WTC11 (cell line): Measurements from ENCODE around the gene PRF1. TPM values are rescaled to one million over a fixed set of nuclear protein-coding genes. Genes with fewer than 3 reads are reported as not detected.

ENCODE experiments used
- ATAC-seq: fragments of 200-7000 bp; cut with Tn5 transposase; 2 replicates; pipeline ENCODE4 v1.10.0; 2021; ENCODE audit warnings: mild to moderate bottlenecking, moderate library complexity
- CTCF ChIA-PET: fragments of 300-600 bp; sonication (Branson Sonifier 250); formaldehyde crosslinking; loops from one replicate; lab custom pipeline; 2021; ENCODE audit warnings: antibody characterized with exemption; lab: Charles Lee
- POLR2A ChIA-PET: fragments of 350-600 bp; sonication (Branson Sonifier 250); formaldehyde crosslinking; loops from one replicate; lab custom pipeline; 2021; ENCODE audit warnings: antibody characterized with exemption; lab: Charles Lee
- DNase-seq: peaks from one replicate; pipeline ENCODE4 v3.0.0; 2021; ENCODE audit warnings: low spot score
- H3K27ac Mint-ChIP-seq: 2 replicates; pipeline ENCODE4 v1.8.0; 2021; ENCODE audit warnings: mixed read lengths
- H3K27me3 Mint-ChIP-seq: 2 replicates; pipeline ENCODE4 v1.8.0; 2021; ENCODE audit warnings: low read depth, mild to moderate bottlenecking, moderate library complexity, mixed read lengths
- H3K36me3 Mint-ChIP-seq: 2 replicates; pipeline ENCODE4 v1.8.0; 2021; ENCODE audit warnings: mixed read lengths
- H3K4me1 Mint-ChIP-seq: 2 replicates; pipeline ENCODE4 v1.8.0; 2022; ENCODE audit warnings: mixed read lengths
- H3K4me3 Mint-ChIP-seq: 2 replicates; pipeline ENCODE4 v1.8.0; 2021; ENCODE audit warnings: mild to moderate bottlenecking, moderate library complexity, mixed read lengths
- H3K9me3 Mint-ChIP-seq: 2 replicates; pipeline ENCODE4 v1.8.0; 2021; ENCODE audit warnings: mixed read lengths
- ATF6 ChIP-seq: sonication (generic); formaldehyde crosslinking; IDR thresholded peaks from 2 replicates; pipeline ENCODE4 v1.8.1; 2023; ENCODE audit warnings: mild to moderate bottlenecking, missing genetic modification reagents
- CDX4 ChIP-seq: fragments of 250-450 bp; sonication (Bioruptor Pico); IDR thresholded peaks from 2 replicates; pipeline ENCODE4 v1.9.0; 2021; ENCODE audit warnings: moderate library complexity, mild to moderate bottlenecking, inconsistent platforms, borderline replicate concordance
- CREM ChIP-seq: sonication (generic); formaldehyde crosslinking; IDR thresholded peaks from 2 replicates; pipeline ENCODE4 v1.8.1; 2022; ENCODE audit warnings: mild to moderate bottlenecking, missing genetic modification reagents, moderate library complexity
- E2F5 ChIP-seq: sonication (generic); formaldehyde crosslinking; IDR thresholded peaks from 2 replicates; pipeline ENCODE4 v1.8.1; 2022; ENCODE audit warnings: mild to moderate bottlenecking, moderate library complexity, missing genetic modification reagents
- ESRRA ChIP-seq: sonication (generic); formaldehyde crosslinking; IDR thresholded peaks from 2 replicates; pipeline ENCODE4 v1.8.1; 2022; ENCODE audit warnings: mild to moderate bottlenecking, missing genetic modification reagents, borderline replicate concordance
- ETV6 ChIP-seq: sonication (generic); formaldehyde crosslinking; IDR thresholded peaks from 2 replicates; pipeline ENCODE4 v1.8.1; 2022; ENCODE audit warnings: mild to moderate bottlenecking, missing genetic modification reagents
- MLX ChIP-seq: sonication (generic); formaldehyde crosslinking; IDR thresholded peaks from 2 replicates; pipeline ENCODE4 v1.8.1; 2023; ENCODE audit warnings: mild to moderate bottlenecking, missing genetic modification reagents, moderate library complexity
- NFE2L1 ChIP-seq: sonication (generic); formaldehyde crosslinking; IDR thresholded peaks from 2 replicates; pipeline ENCODE4 v1.8.1; 2023; ENCODE audit warnings: missing genetic modification reagents
- OVOL2 ChIP-seq: fragments of 250-450 bp; sonication (Bioruptor Pico); IDR thresholded peaks from 2 replicates; pipeline ENCODE4 v1.9.0; 2021; ENCODE audit warnings: mild to moderate bottlenecking, borderline replicate concordance
- PRDM15 ChIP-seq: sonication (generic); formaldehyde crosslinking; IDR thresholded peaks from 2 replicates; pipeline ENCODE4 v1.8.0; 2022; ENCODE audit warnings: missing genetic modification reagents
- SMAD4 ChIP-seq: sonication (generic); formaldehyde crosslinking; IDR thresholded peaks from 2 replicates; pipeline ENCODE4 v1.8.0; 2022; ENCODE audit warnings: mild to moderate bottlenecking, missing genetic modification reagents
- TEAD4 ChIP-seq: sonication (generic); formaldehyde crosslinking; IDR thresholded peaks from 2 replicates; pipeline ENCODE4 v1.8.0; 2022; ENCODE audit warnings: mild to moderate bottlenecking, missing genetic modification reagents
- TP53 ChIP-seq: sonication (generic); formaldehyde crosslinking; IDR thresholded peaks from 2 replicates; pipeline ENCODE4 v1.8.1; 2023; ENCODE audit warnings: mild to moderate bottlenecking, missing genetic modification reagents
- ZNF232 ChIP-seq: sonication (generic); formaldehyde crosslinking; IDR thresholded peaks from 2 replicates; pipeline ENCODE4 v1.8.0; 2022; ENCODE audit warnings: mild to moderate bottlenecking, missing genetic modification reagents
- ZNF416 ChIP-seq: fragments of 250-450 bp; sonication (Bioruptor Pico); IDR thresholded peaks from 2 replicates; pipeline ENCODE4 v1.9.0; 2021; ENCODE audit warnings: mild to moderate bottlenecking, inconsistent platforms
- ZSCAN18 ChIP-seq: fragments of 250-450 bp; sonication (Bioruptor Pico); IDR thresholded peaks from 2 replicates; pipeline ENCODE4 v2.1.2; 2022; ENCODE audit warnings: mild to moderate bottlenecking, moderate library complexity
- total RNA-seq: library from RNA; stranded (reverse); gene quantifications from 3 replicates; pipeline ENCODE4 v1.2.3, GENCODE V29; 2021

The PRF1 gene
- total RNA-seq, 1 experiment from 2014 or later, result 0.11 TPM

GRCh38 chr10:70599791-70600190 lies 2.8 kb downstream of the PRF1 start (continued):
- TF ChIP-seq CREM (CRISPR knock-in tag) (no peak), ZSCAN18 (CRISPR knock-in tag) (no peak), ATF6 (no peak), OVOL2 (CRISPR knock-in tag) (no peak), SMAD4 (CRISPR knock-in tag) (no peak)

GRCh38 chr10:70599319-70599718 lies 3.2 kb downstream of the PRF1 start:
- Mint-ChIP-seq H3K36me3 (no peaks in the 10 kb centered on the region), H3K27me3 (no peaks in the 10 kb centered on the region), H3K27ac (no peak overlapping the region), H3K4me3 (no peak overlapping the region), H3K4me1 (peaks cover 15% of the 10 kb centered on the region), H3K9me3 (no peaks in the 10 kb centered on the region)
- DNase-seq, result no peak
- ATAC-seq, result no peak
- ChIA-PET CTCF (interaction anchor here (0.7 kb wide), 1 partner anchor 40 kb away, joined by 3 read pairs; no protein-coding TSS in a partner anchor), POLR2A (no interaction called here)
- TF ChIP-seq ETV6 (CRISPR knock-in tag), result no peak
- TF ChIP-seq TEAD4 (CRISPR knock-in tag), result no peak
- no peak for TF ChIP-seq CDX4 (CRISPR knock-in tag)
- no peak for TF ChIP-seq NFE2L1 (CRISPR knock-in tag)
- TF ChIP-seq ATF6, result no peak
- no peak for TF ChIP-seq TP53 (CRISPR knock-in tag)

- no peak for TF ChIP-seq E2F5
- no peak for TF ChIP-seq PRDM15 (CRISPR knock-in tag)
- no peak for TF ChIP-seq ZNF416 (CRISPR knock-in tag)
- TF ChIP-seq TP53 (CRISPR knock-in tag), result no peak
- no peak for TF ChIP-seq ESRRA (CRISPR knock-in tag)
- no peak for TF ChIP-seq MLX (CRISPR knock-in tag)
- TF ChIP-seq ZNF232 (CRISPR knock-in tag), result no peak
- H3K27ac Mint-ChIP-seq, result no peak overlapping the region
- H3K4me1 Mint-ChIP-seq, result peaks cover 15% of the 10 kb centered on the region
- ChIA-PET CTCF (interaction anchor here (0.8 kb wide), 1 partner anchor 20 kb away, joined by 3 read pairs; no protein-coding TSS in a partner anchor), POLR2A (no interaction called here)
- H3K4me3 Mint-ChIP-seq, result no peak overlapping the region
- no peak for ATAC-seq
- no peaks in the 10 kb centered on the region for H3K27me3 Mint-ChIP-seq
- DNase-seq, result no peak
- H3K36me3 Mint-ChIP-seq, result no peaks in the 10 kb centered on the region
- no peaks in the 10 kb centered on the region for H3K9me3 Mint-ChIP-seq
These were observed 3.7 kb downstream of the PRF1 start for GRCh38 chr10:70598857-70599295.
